ENCODE data around the gene TRIO.

DNA sequence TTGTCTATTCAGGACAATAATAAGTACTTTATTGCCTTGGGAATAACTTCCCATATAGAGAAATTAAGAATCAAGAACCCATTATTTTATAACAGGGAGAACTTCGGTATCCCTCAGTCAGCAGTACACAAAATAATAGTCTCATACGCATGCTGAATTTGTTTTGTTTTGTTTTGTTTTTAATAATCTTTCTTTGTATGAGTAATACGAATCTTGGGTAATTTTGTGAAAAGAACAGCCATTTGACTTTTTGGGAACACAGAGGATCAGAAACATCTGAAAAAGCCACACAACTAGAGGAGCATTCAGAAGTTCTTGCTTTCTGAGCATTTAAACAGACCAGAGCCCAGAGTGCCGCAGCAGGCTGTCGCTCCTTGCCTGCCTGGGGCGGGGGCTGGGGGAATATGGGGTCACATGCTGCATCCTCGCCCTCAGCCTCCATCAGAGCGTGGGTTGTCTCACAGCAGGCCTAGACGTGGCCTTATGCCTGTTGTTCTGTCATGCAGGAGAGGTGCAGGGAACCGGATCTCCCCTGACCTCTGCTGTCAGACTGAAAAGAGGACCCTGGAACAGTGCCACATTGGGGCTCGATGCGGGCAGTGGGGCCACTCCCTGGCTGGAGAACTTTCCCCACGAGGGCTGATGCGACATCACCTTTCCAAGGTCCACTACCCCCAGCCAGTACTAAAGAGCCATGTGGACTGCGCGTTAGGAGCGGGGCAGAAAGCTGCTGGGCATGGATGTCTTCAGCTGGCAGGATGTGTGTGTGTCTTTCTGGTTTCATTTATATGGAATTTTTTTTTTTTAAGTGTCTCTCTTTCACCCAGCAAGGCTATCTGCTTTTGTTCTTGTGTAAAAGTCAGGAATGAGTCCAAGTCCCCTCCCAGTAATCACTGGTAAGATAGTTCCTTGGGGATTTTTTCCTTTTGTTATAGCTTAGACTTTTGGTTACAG lies 305.1 kb downstream of the TRIO start:
- TF ChIP-seq, protein P1, sequence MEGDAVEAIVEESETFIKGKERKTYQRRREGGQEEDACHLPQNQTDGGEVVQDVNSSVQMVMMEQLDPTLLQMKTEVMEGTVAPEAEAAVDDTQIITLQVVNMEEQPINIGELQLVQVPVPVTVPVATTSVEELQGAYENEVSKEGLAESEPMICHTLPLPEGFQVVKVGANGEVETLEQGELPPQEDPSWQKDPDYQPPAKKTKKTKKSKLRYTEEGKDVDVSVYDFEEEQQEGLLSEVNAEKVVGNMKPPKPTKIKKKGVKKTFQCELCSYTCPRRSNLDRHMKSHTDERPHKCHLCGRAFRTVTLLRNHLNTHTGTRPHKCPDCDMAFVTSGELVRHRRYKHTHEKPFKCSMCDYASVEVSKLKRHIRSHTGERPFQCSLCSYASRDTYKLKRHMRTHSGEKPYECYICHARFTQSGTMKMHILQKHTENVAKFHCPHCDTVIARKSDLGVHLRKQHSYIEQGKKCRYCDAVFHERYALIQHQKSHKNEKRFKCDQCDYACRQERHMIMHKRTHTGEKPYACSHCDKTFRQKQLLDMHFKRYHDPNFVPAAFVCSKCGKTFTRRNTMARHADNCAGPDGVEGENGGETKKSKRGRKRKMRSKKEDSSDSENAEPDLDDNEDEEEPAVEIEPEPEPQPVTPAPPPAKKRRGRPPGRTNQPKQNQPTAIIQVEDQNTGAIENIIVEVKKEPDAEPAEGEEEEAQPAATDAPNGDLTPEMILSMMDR (IDR thresholded peaks at IDR 0.05 in 2 of 3, conservative IDR thresholded peaks at IDR 0.05 in 1 of 3; ENCODE audit: control insufficient read depth in 2 of 3, extremely low read depth in 1 of 3, insufficient read depth in 1 of 3, low read depth in 3 of 3, low read length in 3 of 3) = peak in 1 of 3 experiments; percentile 19; a peak in 1 of 6 replicates
- no peak for TF ChIP-seq EP300 (IDR thresholded peaks at IDR 0.05; ENCODE audit: borderline replicate concordance in 1 of 2, control insufficient read depth in 1 of 2, low read depth in 2 of 2, low read length in 2 of 2)
- no peak for TF ChIP-seq RCOR1 (conservative IDR thresholded peaks at IDR 0.05; ENCODE audit: low read depth, low read length)
- peak; percentile 59; the same call in 1 of the 2 replicates for TF ChIP-seq RAD21 (IDR thresholded peaks at IDR 0.05; ENCODE audit: insufficient read depth, low read depth, low read length)
- TF ChIP-seq POLR2A (IDR thresholded peaks at IDR 0.05; ENCODE audit: low read depth, low read length) = peak; percentile 52; the same call in 1 of the 2 replicates
- peak; percentile 22; the same call in 1 of the 2 replicates for TF ChIP-seq SMC3 (IDR thresholded peaks at IDR 0.05; ENCODE audit: borderline replicate concordance, low read length)
- no peak for TF ChIP-seq CHD4 (IDR thresholded peaks at IDR 0.05)
- TF ChIP-seq BACH1 (IDR thresholded peaks at IDR 0.05; ENCODE audit: borderline replicate concordance) = no peak
- TF ChIP-seq SIN3A (IDR thresholded peaks at IDR 0.05; ENCODE audit: low read depth, low read length) = no peak
